GM21723 (cell line): ENCODE measurements around the gene IL1R2.

Experiments
- ATAC-seq: cut with Tn5 transposase; IDR thresholded peaks from one replicate; pipeline ENCODE4 v1.9.1; 2021; ENCODE audit warnings: mild to moderate bottlenecking, moderate library complexity; ENCODE audit not compliant: unreplicated experiment

The IL1R2 gene

DNA sequence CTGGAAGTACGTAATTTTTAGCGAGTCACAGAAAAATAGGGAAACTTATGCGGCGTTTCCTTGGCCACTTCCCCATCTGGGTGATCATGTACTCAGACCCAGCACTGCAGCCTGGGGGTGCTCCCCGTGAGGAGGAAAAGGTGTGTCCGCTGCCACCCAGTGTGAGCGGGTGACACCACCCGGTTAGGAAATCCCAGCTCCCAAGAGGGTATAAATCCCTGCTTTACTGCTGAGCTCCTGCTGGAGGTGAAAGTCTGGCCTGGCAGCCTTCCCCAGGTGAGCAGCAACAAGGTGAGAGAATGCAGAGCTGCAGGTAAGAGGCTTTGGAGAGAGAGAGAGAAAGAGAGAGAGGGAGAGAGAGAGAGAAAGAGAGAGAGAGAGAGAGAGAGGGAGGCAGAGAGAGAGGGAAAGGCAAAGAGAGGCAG lies at the start of gene IL1R2:
TSS of gene IL1R2 (plus strand) at position 240 of the 425 bp plus-strand sequence. CDS start 16,616 bp downstream, outside the sequence.
- no peak for ATAC-seq

DNA sequence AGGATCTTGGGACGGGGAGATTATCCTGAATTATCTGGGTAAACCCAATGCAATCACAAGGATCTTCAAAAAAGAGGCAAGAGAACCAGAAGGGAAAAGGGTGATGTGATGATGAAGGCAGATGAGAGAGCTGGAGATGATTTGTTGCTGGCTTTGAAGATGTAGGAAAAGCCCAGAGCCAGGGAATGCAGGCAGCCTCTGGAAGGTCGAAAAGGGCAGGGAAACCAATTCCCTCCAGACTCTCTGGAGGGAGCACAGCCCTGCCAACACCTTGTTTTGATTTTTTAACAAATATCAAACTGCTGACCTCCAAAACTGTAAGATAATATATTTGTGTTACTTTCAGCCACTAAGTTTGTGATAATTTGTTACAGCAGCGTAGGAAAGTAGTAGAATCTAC lies 48.9 kb upstream of the IL1R2 start:
- ATAC-seq: no peak

DNA sequence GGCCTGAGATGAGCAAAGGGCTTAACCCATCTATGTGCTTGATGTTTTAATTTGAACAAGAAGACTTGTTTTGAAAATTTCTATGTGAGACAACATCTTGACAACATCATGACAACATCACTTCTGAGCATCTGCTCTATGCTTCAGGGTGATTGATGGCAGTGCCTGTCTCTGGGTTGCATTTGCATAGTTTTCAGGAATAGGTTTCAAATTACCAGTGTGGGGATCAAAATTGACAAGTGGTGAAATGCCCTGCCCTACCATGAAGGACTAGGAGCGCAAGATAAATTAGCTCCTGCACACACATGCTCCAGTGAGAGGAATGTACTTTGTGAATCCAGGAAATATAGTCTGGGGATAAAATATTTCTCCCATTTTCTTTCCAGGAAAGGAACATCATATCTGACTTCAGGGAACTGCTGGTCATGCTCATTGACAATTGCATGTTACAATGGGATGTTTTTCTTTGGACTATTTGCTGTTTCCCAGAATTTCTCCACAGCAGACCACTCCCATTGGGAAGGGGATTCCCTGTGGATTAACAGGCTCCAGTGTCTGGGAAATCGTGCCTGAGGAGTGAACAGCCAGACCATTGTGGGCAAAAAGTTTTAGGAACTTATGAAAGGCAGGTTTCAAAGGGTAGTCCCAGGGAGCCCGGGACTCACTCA lies 45.3 kb upstream of the IL1R2 start:
- ATAC-seq: no peak

DNA sequence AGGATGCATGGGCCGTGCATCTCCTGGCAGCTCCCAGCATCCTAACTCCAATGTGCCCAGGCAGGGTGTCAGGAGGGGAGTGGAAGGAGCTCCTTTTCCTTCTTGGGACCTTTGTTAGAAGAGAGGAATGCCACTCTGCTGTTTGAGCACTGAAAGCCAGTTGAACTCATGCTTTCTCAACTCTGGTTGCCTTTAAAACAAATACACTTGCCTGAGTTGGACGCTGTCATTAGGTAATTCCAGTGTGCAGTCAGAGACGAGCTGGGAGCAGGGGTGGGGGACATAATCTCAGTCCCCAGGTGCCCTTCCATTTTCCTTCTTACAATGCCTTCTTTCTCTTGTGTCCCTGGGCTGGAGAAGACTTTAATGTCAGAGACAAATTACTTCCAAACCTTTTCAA lies 44.4 kb upstream of the IL1R2 start:
- ATAC-seq: no peak

DNA sequence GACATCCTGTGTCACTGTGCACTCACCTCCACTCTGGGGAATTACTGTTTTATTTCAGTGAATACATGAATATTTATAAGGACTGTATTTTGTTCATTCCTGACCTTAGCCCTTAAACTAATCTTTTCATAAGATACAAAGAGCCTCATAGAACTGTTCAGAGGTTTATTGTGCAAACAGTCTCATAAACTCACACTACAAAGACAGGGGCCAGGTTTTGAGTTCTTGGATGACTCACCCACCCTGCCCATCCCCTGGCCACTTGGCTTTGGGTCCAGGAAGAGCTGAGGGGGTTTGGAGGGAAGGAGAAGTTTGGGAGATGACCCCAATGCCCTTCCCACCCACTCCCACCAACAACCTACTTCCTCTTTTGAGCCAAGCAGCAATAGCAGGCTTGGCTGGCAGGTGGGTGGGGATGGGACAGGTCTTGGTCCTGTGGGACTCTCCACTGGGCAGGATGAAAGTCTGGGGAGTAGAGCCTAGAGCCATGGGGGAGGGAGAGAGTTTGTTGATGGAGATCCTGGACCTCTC lies 43.1 kb upstream of the IL1R2 start:
- no peak for ATAC-seq

DNA sequence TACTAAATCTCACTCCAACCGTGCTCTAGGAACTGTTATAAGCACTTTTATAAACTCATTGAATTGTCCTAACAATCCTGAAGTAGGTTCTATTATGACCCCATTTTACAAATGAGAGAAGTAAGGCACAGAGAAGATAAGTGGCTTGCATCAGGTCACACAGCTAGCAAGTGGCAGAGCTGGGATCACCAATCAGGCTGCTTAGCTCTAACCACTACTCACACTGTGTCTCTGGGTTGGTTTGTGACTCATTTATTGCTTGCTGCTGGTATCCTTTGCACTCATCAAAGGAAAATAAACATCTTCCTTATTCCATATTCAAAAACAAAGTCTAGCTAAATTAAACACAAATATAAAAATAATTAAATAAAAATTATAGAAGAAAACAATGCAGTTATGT lies 42.5 kb upstream of the IL1R2 start:
- no peak for ATAC-seq

DNA sequence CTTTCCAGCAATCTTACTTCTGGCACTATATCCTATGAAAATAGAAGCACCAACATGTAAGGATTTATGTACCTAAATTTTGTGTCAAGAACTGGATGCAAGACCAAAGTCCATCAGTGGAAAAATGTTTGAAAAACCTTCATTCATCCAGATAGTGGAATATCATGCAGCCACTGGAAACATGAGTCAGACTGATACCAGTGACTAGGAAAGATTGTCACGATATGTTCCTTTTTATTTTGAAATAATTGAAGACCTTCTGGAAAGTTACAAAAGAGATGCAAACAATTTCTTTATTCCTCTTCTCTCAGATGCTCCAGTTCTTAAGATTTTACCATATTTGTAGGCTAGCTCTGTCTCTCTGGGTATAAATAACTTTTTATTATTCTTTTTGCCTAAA lies 40.5 kb upstream of the IL1R2 start:
- ATAC-seq: no peak

DNA sequence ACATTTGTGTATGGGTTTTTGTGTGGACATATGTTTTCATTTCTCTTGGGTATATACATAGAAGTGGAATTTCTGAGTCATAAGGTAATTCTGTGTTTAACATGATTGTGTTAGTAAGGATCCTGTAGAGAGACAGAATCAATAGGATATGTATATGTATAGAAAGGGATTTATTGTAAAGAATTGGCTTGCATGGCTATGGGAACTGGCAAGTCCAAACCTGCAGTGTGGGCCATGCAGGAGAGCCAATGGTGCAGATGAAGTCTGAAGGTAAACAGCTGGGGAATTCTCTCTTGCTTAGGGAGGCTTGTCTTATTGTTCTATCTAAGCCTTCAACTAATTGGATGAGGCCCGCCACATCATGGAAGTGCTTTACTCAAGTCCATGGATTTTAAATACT lies 39.2 kb upstream of the IL1R2 start:
- ATAC-seq: no peak

DNA sequence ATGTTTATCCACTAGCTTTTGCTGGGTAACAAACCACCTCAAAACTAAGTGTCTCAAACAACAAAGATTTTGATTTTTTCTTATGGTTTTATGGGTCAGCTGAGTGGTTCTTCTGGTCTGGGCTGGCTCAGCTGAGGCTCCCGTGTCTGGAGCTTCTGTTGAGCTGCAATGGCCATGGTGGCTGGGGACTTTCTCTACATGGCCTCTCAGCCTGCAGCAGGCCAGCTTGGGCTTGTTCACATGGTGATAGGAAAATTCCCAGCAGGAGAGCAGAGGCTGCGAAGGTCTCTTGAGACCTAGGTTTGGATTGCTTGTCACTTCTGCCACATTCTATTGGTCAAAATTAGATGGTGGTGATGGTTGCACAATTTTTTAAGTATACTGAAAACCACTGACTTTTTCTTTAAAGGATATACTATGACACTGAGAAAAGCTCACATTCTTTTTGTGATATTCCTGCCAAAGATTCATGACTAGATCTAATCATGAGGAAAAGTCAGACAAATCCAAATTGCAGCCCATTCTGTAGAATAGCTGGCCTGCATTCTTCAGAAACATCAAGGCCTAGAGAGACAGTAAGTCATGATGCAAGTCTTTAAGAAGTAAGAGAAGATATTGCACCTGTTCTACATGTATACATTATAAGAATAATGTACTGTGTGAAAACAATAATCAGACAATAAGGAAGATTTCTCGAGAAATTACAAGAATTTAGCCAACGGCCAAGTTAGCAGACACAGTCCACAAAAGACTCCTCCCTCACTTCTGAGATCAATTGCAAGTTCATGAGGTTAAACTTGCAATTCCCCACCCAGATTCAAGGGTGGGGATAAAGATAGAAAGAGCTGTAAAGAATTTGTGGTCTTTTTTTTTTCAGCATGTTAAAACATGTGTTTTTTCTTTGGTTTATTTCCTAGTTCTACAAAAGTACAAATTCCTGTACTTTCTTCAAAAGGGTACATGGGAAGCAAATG lies 35.0 kb upstream of the IL1R2 start:
- ATAC-seq: no peak

DNA sequence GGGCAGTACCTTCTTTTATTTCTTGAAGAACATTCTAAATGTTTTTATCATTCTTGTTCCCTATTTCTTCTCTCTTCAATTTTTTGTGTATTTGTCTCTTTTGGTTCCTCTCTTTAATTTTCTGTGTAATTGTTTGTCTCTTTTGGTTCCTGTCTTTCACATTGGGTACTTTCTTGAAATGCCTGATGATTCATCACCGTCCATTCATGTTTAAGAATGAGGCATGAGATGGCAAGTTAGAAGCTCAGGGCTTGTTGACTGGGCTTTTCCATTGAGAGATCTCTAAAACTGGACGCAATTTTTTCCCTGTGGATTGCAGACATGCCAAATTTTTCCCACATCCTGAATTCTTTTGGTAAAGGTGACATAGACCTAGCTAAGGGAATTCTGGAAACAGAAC lies 33.7 kb upstream of the IL1R2 start:
- no peak for ATAC-seq

- no peak for ATAC-seq
Observed at GRCh38 chr2:101960819-101961337, 30.9 kb upstream of the IL1R2 start.

DNA sequence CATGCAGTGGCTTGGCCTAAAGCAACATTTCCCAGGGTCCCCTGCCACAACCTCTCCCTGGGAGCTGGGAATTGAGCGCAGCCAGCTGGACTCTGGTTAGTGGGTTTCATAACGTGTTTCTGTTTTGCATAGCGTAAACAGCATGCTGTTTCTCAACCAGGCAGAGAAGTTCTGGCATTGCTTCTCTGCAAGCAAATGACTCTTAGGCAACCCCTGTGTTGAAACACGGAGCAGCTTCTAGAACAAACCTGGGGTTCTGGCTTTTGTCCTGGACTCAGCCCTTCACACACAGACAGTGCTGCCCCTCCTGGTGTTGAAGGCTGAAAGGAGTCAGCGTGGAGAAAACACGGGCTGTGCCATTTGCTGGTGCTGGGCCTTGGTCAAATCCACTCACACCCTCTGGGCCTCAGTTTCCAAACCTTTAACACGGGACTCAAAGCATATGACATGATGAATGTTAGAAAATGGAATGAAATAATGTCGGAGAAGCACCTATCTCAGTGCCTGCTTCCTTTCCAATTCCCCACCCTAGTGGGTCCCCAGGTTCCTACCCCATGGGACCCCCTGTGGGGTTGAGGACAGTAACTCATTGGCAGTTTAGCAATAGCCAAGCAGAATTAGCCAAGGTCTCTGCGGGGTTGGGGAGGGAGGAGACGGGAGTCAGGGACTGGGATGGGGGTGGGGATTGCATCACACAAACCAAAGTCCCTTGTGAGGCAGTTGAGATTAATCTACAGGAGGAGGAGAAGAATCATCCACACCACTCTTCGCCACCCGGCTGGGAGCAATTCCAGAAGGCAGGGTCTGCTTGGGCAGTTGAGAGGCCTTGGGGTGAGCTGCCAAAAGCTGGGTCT lies 30.2 kb upstream of the IL1R2 start:
- no peak for ATAC-seq

GRCh38 chr2:101962309-101962708 lies 29.5 kb upstream of the IL1R2 start:
- no peak for ATAC-seq

- no peak for ATAC-seq
Observed at GRCh38 chr2:101963198-101963597, 28.6 kb upstream of the IL1R2 start.

DNA sequence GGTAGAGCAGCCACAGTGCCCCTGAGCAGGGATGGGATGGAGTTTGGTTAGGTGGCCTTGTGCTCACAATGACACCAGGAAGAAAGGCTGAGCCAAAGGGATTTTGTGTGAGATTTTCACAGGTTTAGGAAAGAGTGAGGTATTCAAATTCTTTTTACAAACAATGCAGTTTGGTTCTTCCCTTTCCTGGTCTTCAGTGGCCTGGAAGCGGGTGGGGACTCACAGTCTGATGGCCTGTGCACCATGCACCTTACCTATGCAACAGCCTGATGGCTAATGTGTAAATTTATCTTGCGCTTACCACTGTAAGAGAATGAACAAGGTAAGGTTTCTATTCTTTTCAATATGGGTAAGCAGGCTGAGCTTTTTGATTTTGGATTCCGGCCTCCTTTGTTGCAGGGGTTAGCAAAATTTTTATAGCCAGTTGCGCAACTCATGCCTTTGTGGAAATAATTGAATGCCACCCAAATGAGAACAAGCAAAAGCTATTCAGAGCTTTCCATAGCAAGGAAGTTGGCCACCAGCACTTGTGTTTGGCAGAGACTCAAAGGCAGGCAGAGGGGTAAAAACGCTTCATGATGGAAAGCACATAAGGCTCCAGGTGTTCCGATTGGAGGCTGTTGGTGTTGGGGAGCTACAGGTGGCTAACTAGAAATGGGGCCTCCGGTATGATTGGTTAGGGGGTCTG lies 23.8 kb upstream of the IL1R2 start:
- no peak for ATAC-seq

- no peak for ATAC-seq
Observed at GRCh38 chr2:101969723-101970122, 22.0 kb upstream of the IL1R2 start.

- no peak for ATAC-seq
Observed at GRCh38 chr2:101970901-101971300, 20.9 kb upstream of the IL1R2 start.

DNA sequence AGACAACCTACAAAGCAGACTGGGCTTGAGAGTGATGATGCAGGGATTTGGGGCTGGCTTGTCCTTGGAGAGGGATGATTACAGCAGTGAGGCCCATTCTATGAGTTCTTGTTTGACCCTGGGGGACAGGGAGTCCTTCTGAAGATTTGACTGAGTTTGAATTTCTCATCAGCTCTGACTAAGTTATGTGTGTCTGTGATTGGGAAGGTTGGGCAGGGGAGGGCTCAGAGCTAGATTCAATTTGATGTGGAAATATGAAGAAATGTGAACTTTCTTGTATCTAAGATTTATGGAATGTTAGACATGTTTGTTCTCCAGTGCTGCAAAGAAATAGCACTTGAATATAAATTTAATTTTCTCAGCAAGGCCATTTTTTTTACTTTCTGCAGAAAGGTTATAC lies 19.9 kb upstream of the IL1R2 start:
- no peak for ATAC-seq

GRCh38 chr2:101972621-101973434 lies 18.9 kb upstream of the IL1R2 start:
- ATAC-seq: no peak
